ENCODE measurements around the gene POU1F1. TPM values are rescaled to one million over a fixed set of nuclear protein-coding genes. Genes with fewer than 3 reads are reported as not detected.

POU1F1 gene, protein sequence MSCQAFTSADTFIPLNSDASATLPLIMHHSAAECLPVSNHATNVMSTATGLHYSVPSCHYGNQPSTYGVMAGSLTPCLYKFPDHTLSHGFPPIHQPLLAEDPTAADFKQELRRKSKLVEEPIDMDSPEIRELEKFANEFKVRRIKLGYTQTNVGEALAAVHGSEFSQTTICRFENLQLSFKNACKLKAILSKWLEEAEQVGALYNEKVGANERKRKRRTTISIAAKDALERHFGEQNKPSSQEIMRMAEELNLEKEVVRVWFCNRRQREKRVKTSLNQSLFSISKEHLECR
- total RNA-seq, result not detected in 2 replicates

DNA sequence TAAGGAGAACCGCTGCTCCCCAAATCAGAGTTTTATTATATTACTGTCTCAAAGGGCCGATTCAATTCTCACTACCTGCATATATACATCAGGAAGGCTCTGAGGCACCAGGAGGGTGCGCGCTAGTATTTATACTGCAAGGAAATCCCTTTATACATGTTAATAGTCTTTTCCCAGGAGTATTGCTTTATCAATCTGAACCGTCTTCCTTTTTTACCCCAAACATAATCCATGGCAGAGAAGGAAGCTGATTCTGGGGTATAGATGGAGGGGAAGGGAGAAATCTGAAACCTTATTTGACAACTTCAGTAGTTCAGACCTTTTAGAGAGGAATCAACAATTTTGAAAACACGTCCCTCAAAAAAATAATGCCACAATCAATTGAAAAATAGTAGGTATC is at the start of gene POU1F1:
POU1F1 (minus strand) TSS at position 101 of the 400 bp plus-strand sequence. CDS start 122 bp downstream, outside the sequence.
- Histone ChIP-seq H3K27me3 (ENCODE audit: control insufficient read depth, insufficient read depth, low read length) (no peaks in the 10 kb centered on the region), H3K36me3 (ENCODE audit: control insufficient read depth, insufficient read depth, low read length) (no peaks in the 10 kb centered on the region), H3K4me3 (ENCODE audit: low read depth, low read length) (no peak within 1 kb of the TSS)
- no peak for TF ChIP-seq CTCF (IDR thresholded peaks at IDR 0.05; ENCODE audit: insufficient read depth, low read length, poor library complexity, severe bottlenecking)
- DNase-seq (ENCODE audit: low read depth), result no peak

DNA sequence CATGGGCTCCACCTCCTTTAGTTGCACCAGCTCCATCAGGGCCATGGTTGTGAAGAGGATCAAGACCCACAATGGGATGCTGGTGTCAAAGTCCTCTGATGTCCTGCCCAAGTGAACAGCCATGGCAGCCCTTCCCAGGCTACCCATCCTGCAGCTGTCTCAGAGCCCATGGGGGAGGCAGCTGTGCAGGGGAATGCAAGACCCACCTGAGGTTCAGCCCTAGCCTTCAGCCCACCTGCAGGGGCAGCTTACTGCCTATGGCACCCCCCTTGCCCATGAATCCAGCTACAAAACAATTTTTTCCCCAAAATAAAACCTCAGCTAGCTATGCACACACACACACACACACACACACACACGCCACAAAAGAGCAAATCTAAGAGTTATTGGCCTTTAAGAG is 48.2 kb upstream of the POU1F1 start:
- no peak for DNase-seq (ENCODE audit: low read depth)
- Histone ChIP-seq H3K27me3 (ENCODE audit: control insufficient read depth, insufficient read depth, low read length) (no peaks in the 10 kb centered on the region), H3K4me3 (ENCODE audit: low read depth, low read length) (no peak overlapping the region), H3K36me3 (ENCODE audit: control insufficient read depth, insufficient read depth, low read length) (no peaks in the 10 kb centered on the region)
- TF ChIP-seq CTCF (IDR thresholded peaks at IDR 0.05; ENCODE audit: insufficient read depth, low read length, poor library complexity, severe bottlenecking), result no peak

- H3K27me3 ChIP-seq (ENCODE audit: control insufficient read depth, insufficient read depth, low read length), result no peaks in the 10 kb centered on the region
- TF ChIP-seq CTCF (IDR thresholded peaks at IDR 0.05; ENCODE audit: insufficient read depth, low read length, poor library complexity, severe bottlenecking), result no peak
- H3K36me3 ChIP-seq (ENCODE audit: control insufficient read depth, insufficient read depth, low read length), result no peaks in the 10 kb centered on the region
- H3K4me3 ChIP-seq (ENCODE audit: low read depth, low read length), result no peak overlapping the region
- no peak for DNase-seq (ENCODE audit: low read depth)
These were observed 44.6 kb upstream of the POU1F1 start for GRCh38 chr3:87320756-87321626.

- no peaks in the 10 kb centered on the region for H3K36me3 ChIP-seq (ENCODE audit: control insufficient read depth, insufficient read depth, low read length)
- DNase-seq (ENCODE audit: low read depth), result no peak
These were observed 42.2 kb upstream of the POU1F1 start for GRCh38 chr3:87318617-87319021.

GRCh38 chr3:87317779-87318178 is 41.4 kb upstream of the POU1F1 start:
- no peaks in the 10 kb centered on the region for H3K27me3 ChIP-seq (ENCODE audit: control insufficient read depth, insufficient read depth, low read length)
- H3K36me3 ChIP-seq (ENCODE audit: control insufficient read depth, insufficient read depth, low read length), result no peaks in the 10 kb centered on the region
- no peak for TF ChIP-seq CTCF (IDR thresholded peaks at IDR 0.05; ENCODE audit: insufficient read depth, low read length, poor library complexity, severe bottlenecking)
- no peak for DNase-seq (ENCODE audit: low read depth)
- no peak overlapping the region for H3K4me3 ChIP-seq (ENCODE audit: low read depth, low read length)

More at GRCh38 chr3:87318617-87319021, 42.2 kb upstream of the POU1F1 start:
- Histone ChIP-seq H3K4me3 (ENCODE audit: low read depth, low read length) (no peak overlapping the region), H3K27me3 (ENCODE audit: control insufficient read depth, insufficient read depth, low read length) (no peaks in the 10 kb centered on the region)
- TF ChIP-seq CTCF (IDR thresholded peaks at IDR 0.05; ENCODE audit: insufficient read depth, low read length, poor library complexity, severe bottlenecking), result no peak
